ENCODE data around the gene RIPK4.

The RIPK4 gene

GRCh38 chr21:41771625-41771945, 4.7 kb upstream of the RIPK4 start:
- Histone ChIP-seq H4K5ac (ENCODE audit: low read length) (no peak overlapping the region), H4K8ac (ENCODE audit: low read depth, low read length) (no peak overlapping the region), H2BK15ac (replicated peaks; ENCODE audit: low read depth) (no peak overlapping the region), H3K23ac (ENCODE audit: low read length) (no peak overlapping the region), H2BK120ac (ENCODE audit: low read depth, low read length) (no peak overlapping the region), H3K18ac (ENCODE audit: low read length) (no peak overlapping the region), H3K36me3 (ENCODE audit: control insufficient read depth, insufficient read depth, low read length) (no peaks in the 10 kb centered on the region), H3K79me2 (ENCODE audit: control insufficient read depth, insufficient read depth, low read length) (no peaks in the 10 kb centered on the region), H3K56ac (ENCODE audit: low read length) (no peak overlapping the region), H3K27me3 (ENCODE audit: insufficient read depth, low read length, poor library complexity) (no peaks in the 10 kb centered on the region), H2BK5ac (ENCODE audit: low read length) (no peak overlapping the region), H3K9ac (ENCODE audit: low read length) (no peak overlapping the region), H3K4me1 (ENCODE audit: control insufficient read depth, low read depth, low read length) (no peaks in the 10 kb centered on the region), H3K27ac (ENCODE audit: low read depth, low read length) (no peak overlapping the region), H3K4me2 (ENCODE audit: low read length) (no peak overlapping the region), H3K4me3 (ENCODE audit: low read length) (no peak overlapping the region), H3K4ac (ENCODE audit: low read depth, low read length) (no peak overlapping the region), H2AK5ac (ENCODE audit: low read length) (no peak overlapping the region), H3K79me1 (ENCODE audit: low read length) (no peaks in the 10 kb centered on the region)
- no CpG with 5 or more reads among the region's 7 CpGs for WGBS (ENCODE audit: extremely low coverage, insufficient coverage, low lambda C conversion rate)
- no peak for DNase-seq

- no CpG with 5 or more reads among the region's 14 CpGs for WGBS (ENCODE audit: extremely low coverage, insufficient coverage, low lambda C conversion rate)
These were observed 4.2 kb upstream of the RIPK4 start for GRCh38 chr21:41770901-41771624.

GRCh38 chr21:41769933-41770332, 3.1 kb upstream of the RIPK4 start:
- Histone ChIP-seq H3K18ac (ENCODE audit: low read length) (no peak overlapping the region), H3K27me3 (ENCODE audit: insufficient read depth, low read length, poor library complexity) (peaks cover 2% of the 10 kb centered on the region), H3K79me1 (ENCODE audit: low read length) (peaks cover 4% of the 10 kb centered on the region), H4K5ac (ENCODE audit: low read length) (no peak overlapping the region), H3K4me3 (ENCODE audit: low read length) (no peak overlapping the region), H3K27ac (ENCODE audit: low read depth, low read length) (no peak overlapping the region), H2AK5ac (ENCODE audit: low read length) (no peak overlapping the region), H2BK120ac (ENCODE audit: low read depth, low read length) (no peak overlapping the region), H3K4me1 (ENCODE audit: control insufficient read depth, low read depth, low read length) (peaks cover 2% of the 10 kb centered on the region), H3K4me2 (ENCODE audit: low read length) (no peak overlapping the region), H3K23ac (ENCODE audit: low read length) (no peak overlapping the region), H3K4ac (ENCODE audit: low read depth, low read length) (no peak overlapping the region), H3K9ac (ENCODE audit: low read length) (no peak overlapping the region), H3K36me3 (ENCODE audit: control insufficient read depth, insufficient read depth, low read length) (no peaks in the 10 kb centered on the region), H4K8ac (ENCODE audit: low read depth, low read length) (no peak overlapping the region), H2BK15ac (replicated peaks; ENCODE audit: low read depth) (no peak overlapping the region), H3K79me2 (ENCODE audit: control insufficient read depth, insufficient read depth, low read length) (peaks cover 3% of the 10 kb centered on the region), H3K56ac (ENCODE audit: low read length) (no peak overlapping the region), H2BK5ac (ENCODE audit: low read length) (no peak overlapping the region)
- no CpG with 5 or more reads among the region's 5 CpGs for WGBS (ENCODE audit: extremely low coverage, insufficient coverage, low lambda C conversion rate)
- no peak for DNase-seq

More at GRCh38 chr21:41770901-41771624, 4.2 kb upstream of the RIPK4 start:
- Histone ChIP-seq H3K36me3 (ENCODE audit: control insufficient read depth, insufficient read depth, low read length) (no peaks in the 10 kb centered on the region), H3K4me3 (ENCODE audit: low read length) (no peak overlapping the region), H3K79me1 (ENCODE audit: low read length) (no peaks in the 10 kb centered on the region), H3K27me3 (ENCODE audit: insufficient read depth, low read length, poor library complexity) (peaks cover 2% of the 10 kb centered on the region), H3K9ac (ENCODE audit: low read length) (no peak overlapping the region), H3K56ac (ENCODE audit: low read length) (no peak overlapping the region), H2BK120ac (ENCODE audit: low read depth, low read length) (no peak overlapping the region), H3K18ac (ENCODE audit: low read length) (no peak overlapping the region), H4K5ac (ENCODE audit: low read length) (no peak overlapping the region), H3K79me2 (ENCODE audit: control insufficient read depth, insufficient read depth, low read length) (no peaks in the 10 kb centered on the region), H2BK15ac (replicated peaks; ENCODE audit: low read depth) (no peak overlapping the region), H2BK5ac (ENCODE audit: low read length) (no peak overlapping the region), H3K27ac (ENCODE audit: low read depth, low read length) (no peak overlapping the region), H2AK5ac (ENCODE audit: low read length) (no peak overlapping the region), H3K23ac (ENCODE audit: low read length) (no peak overlapping the region), H3K4me1 (ENCODE audit: control insufficient read depth, low read depth, low read length) (no peaks in the 10 kb centered on the region), H4K8ac (ENCODE audit: low read depth, low read length) (no peak overlapping the region), H3K4ac (ENCODE audit: low read depth, low read length) (no peak overlapping the region), H3K4me2 (ENCODE audit: low read length) (no peak overlapping the region)
- no peak for DNase-seq

GRCh38 chr21:41769521-41769920, 2.7 kb upstream of the RIPK4 start:
- Histone ChIP-seq H3K4me2 (ENCODE audit: low read length) (no peak overlapping the region), H3K79me2 (ENCODE audit: control insufficient read depth, insufficient read depth, low read length) (peaks cover 5% of the 10 kb centered on the region), H4K5ac (ENCODE audit: low read length) (no peak overlapping the region), H3K4me1 (ENCODE audit: control insufficient read depth, low read depth, low read length) (peaks cover 2% of the 10 kb centered on the region), H3K56ac (ENCODE audit: low read length) (no peak overlapping the region), H2BK120ac (ENCODE audit: low read depth, low read length) (no peak overlapping the region), H4K8ac (ENCODE audit: low read depth, low read length) (no peak overlapping the region), H3K23ac (ENCODE audit: low read length) (no peak overlapping the region), H3K18ac (ENCODE audit: low read length) (no peak overlapping the region), H3K79me1 (ENCODE audit: low read length) (peaks cover 7% of the 10 kb centered on the region), H2BK5ac (ENCODE audit: low read length) (no peak overlapping the region), H3K27me3 (ENCODE audit: insufficient read depth, low read length, poor library complexity) (peaks cover 2% of the 10 kb centered on the region), H3K9ac (ENCODE audit: low read length) (no peak overlapping the region), H2BK15ac (replicated peaks; ENCODE audit: low read depth) (no peak overlapping the region), H2AK5ac (ENCODE audit: low read length) (no peak overlapping the region), H3K27ac (ENCODE audit: low read depth, low read length) (no peak overlapping the region), H3K4ac (ENCODE audit: low read depth, low read length) (no peak overlapping the region), H3K4me3 (ENCODE audit: low read length) (no peak overlapping the region), H3K36me3 (ENCODE audit: control insufficient read depth, insufficient read depth, low read length) (no peaks in the 10 kb centered on the region)
- WGBS (ENCODE audit: extremely low coverage, insufficient coverage, low lambda C conversion rate), result no CpG with 5 or more reads among the region's 7 CpGs
- no peak for DNase-seq

GRCh38 chr21:41769111-41769510, 2.3 kb upstream of the RIPK4 start:
- Histone ChIP-seq H3K18ac (ENCODE audit: low read length) (no peak overlapping the region), H3K4me2 (ENCODE audit: low read length) (peak overlapping the region; percentile 4), H2BK5ac (ENCODE audit: low read length) (no peak overlapping the region), H3K9ac (ENCODE audit: low read length) (no peak overlapping the region), H3K56ac (ENCODE audit: low read length) (no peak overlapping the region), H4K5ac (ENCODE audit: low read length) (no peak overlapping the region), H2AK5ac (ENCODE audit: low read length) (no peak overlapping the region), H3K27ac (ENCODE audit: low read depth, low read length) (no peak overlapping the region), H4K8ac (ENCODE audit: low read depth, low read length) (no peak overlapping the region), H2BK15ac (replicated peaks; ENCODE audit: low read depth) (no peak overlapping the region), H3K79me1 (ENCODE audit: low read length) (peaks cover 10% of the 10 kb centered on the region), H3K4me1 (ENCODE audit: control insufficient read depth, low read depth, low read length) (peaks cover 2% of the 10 kb centered on the region), H3K4me3 (ENCODE audit: low read length) (no peak overlapping the region), H3K79me2 (ENCODE audit: control insufficient read depth, insufficient read depth, low read length) (peaks cover 5% of the 10 kb centered on the region), H3K36me3 (ENCODE audit: control insufficient read depth, insufficient read depth, low read length) (no peaks in the 10 kb centered on the region), H3K27me3 (ENCODE audit: insufficient read depth, low read length, poor library complexity) (peaks cover 2% of the 10 kb centered on the region), H3K23ac (ENCODE audit: low read length) (no peak overlapping the region), H2BK120ac (ENCODE audit: low read depth, low read length) (no peak overlapping the region), H3K4ac (ENCODE audit: low read depth, low read length) (no peak overlapping the region)
- WGBS (ENCODE audit: extremely low coverage, insufficient coverage, low lambda C conversion rate), result no CpG with 5 or more reads among the region's 10 CpGs
- DNase-seq, result no peak
